GM12872 (cell line): ENCODE data around the gene NADK2.

Experiments used
- TF ChIP-seq, protein P1 (sequence below): IDR thresholded peaks from 3 replicates; pipeline ENCODE4 v1.5.1; 2011; ENCODE audit warnings: low read depth, mild to moderate bottlenecking, low read length, moderate library complexity; ENCODE audit not compliant: insufficient read depth

NADK2 gene

DNA sequence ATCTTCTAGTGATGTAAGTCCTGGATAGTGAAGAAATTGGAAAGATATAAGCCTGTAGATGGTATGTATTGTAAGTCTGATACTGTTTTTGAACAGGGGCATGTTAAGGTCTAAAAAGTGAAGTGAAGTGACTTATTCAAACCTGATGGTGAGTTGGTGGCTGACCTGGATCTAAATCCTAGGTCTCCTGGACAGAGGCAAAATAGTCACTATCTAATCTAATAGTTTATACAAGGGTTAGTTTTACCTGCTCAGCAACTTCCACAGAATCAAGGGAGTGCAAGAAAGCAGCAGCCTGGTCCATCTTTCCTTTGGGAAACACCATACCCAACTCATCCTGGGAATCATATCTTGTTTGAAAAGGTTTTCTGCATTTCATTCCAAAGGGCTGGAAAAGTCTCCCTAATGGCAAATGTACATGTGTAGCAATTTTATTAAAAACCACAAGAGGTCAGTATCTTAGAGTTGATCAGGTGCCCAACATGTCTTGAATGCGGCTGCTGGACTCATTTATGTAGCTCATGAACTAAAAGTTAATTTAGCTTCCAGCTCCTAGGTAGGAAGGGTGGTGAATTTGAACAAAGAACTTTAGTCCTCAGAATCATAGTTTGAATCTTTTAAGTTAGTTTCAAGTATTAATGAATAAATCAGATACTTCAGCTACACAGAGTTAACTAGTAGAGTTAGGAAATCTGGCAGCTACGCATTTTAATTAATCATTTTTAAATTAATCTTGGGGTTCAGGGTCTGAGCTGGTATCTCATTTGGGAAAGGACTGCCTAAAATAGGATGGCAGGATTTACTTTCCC, 63.8 kb downstream of the NADK2 start:
- TF ChIP-seq, protein P1, sequence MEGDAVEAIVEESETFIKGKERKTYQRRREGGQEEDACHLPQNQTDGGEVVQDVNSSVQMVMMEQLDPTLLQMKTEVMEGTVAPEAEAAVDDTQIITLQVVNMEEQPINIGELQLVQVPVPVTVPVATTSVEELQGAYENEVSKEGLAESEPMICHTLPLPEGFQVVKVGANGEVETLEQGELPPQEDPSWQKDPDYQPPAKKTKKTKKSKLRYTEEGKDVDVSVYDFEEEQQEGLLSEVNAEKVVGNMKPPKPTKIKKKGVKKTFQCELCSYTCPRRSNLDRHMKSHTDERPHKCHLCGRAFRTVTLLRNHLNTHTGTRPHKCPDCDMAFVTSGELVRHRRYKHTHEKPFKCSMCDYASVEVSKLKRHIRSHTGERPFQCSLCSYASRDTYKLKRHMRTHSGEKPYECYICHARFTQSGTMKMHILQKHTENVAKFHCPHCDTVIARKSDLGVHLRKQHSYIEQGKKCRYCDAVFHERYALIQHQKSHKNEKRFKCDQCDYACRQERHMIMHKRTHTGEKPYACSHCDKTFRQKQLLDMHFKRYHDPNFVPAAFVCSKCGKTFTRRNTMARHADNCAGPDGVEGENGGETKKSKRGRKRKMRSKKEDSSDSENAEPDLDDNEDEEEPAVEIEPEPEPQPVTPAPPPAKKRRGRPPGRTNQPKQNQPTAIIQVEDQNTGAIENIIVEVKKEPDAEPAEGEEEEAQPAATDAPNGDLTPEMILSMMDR, result peak; percentile 48

DNA sequence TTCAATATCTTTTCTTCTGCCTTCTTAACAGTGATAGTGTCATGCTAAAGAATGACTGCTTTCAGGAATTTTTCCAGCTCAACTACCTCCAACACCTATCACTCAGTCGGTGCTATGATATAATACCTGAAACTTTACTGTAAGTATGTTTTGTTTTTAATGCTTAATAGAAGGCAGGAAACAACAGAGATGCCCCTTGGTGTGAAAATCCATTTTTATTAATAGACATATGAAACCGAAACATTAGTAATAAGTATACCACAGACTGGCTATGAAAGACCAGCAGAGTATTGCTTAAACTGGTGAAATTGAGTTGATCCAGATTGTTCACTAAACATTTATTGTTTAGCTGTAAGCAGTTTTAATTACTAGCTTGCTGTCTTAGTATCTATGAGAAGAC, 64.6 kb downstream of the NADK2 start:
- TF ChIP-seq, protein P1, result no peak

GRCh38 chr5:36175043-36175442, 66.7 kb downstream of the NADK2 start:
- TF ChIP-seq, protein P1, result no peak

GRCh38 chr5:36174119-36174518, 67.6 kb downstream of the NADK2 start:
- TF ChIP-seq, protein P1, result no peak

DNA sequence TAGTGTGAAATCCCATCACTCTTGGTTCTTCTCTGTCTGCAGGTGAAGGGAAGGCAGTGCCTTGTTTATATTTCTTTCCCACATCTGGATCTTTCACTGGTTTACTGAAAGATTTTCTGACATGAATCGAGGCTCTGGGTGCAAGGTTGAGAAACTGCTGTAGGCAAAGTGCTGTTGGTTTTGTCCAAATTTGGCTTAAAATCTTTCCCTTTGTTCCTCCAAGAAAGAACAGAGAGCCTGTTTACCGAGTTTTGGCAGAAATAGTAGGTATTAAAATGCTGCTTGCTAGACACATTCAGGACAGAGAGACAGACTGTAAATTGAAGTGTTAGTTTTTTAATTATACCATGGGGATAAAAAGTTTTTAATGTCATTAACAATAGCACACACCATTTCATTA, 68.3 kb downstream of the NADK2 start:
- TF ChIP-seq, protein P1, result no peak

GRCh38 chr5:36172599-36172998, 69.1 kb downstream of the NADK2 start:
- TF ChIP-seq, protein P1, result no peak

- TF ChIP-seq, protein P1, result no peak
Measured at GRCh38 chr5:36170832-36171424, 70.8 kb downstream of the NADK2 start.
